ENCODE measurements around the gene TGFB2.

TGFB2 gene

GRCh38 chr1:218336328-218336727, 8.8 kb upstream of the TGFB2 start:
- no peak for DNase-seq

DNA sequence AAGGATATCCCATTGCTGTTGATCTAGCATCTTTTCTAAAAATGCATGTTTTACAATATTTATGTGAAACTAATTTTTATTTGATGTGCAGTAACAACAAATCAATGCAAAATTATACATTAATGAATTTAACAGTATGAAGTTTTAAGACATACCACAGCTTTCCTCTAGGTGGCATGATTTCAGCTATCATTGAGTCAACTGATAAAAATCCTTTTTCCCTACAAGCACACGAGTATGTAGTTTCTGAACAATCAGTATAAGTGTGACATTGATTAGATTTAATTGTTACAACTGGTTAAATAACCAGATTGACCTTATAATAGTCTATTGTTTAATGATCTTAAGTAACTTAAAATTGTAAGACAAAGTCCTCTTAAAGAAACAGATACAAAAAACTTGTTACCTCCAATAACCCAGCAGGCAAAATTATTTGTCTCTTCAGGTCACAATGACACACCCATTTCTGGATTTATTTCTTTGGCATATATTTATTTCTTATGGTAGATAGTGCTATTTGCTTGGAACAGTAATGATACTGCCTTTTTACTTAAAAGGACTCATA, 5.8 kb upstream of the TGFB2 start:
- no peak for DNase-seq

- DNase-seq, result no peak
These were observed 3.8 kb upstream of the TGFB2 start for GRCh38 chr1:218341325-218341724.

GRCh38 chr1:218342091-218342490, 3.0 kb upstream of the TGFB2 start:
- DNase-seq, result no peak

DNA sequence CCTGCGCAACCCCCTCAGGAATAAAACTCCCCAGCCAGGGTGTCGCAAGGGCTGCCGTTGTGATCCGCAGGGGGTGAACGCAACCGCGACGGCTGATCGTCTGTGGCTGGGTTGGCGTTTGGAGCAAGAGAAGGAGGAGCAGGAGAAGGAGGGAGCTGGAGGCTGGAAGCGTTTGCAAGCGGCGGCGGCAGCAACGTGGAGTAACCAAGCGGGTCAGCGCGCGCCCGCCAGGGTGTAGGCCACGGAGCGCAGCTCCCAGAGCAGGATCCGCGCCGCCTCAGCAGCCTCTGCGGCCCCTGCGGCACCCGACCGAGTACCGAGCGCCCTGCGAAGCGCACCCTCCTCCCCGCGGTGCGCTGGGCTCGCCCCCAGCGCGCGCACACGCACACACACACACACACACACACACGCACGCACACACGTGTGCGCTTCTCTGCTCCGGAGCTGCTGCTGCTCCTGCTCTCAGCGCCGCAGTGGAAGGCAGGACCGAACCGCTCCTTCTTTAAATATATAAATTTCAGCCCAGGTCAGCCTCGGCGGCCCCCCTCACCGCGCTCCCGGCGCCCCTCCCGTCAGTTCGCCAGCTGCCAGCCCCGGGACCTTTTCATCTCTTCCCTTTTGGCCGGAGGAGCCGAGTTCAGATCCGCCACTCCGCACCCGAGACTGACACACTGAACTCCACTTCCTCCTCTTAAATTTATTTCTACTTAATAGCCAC, 696 bp downstream of the TGFB2 start:
- peak; percentile 12 for DNase-seq

DNA sequence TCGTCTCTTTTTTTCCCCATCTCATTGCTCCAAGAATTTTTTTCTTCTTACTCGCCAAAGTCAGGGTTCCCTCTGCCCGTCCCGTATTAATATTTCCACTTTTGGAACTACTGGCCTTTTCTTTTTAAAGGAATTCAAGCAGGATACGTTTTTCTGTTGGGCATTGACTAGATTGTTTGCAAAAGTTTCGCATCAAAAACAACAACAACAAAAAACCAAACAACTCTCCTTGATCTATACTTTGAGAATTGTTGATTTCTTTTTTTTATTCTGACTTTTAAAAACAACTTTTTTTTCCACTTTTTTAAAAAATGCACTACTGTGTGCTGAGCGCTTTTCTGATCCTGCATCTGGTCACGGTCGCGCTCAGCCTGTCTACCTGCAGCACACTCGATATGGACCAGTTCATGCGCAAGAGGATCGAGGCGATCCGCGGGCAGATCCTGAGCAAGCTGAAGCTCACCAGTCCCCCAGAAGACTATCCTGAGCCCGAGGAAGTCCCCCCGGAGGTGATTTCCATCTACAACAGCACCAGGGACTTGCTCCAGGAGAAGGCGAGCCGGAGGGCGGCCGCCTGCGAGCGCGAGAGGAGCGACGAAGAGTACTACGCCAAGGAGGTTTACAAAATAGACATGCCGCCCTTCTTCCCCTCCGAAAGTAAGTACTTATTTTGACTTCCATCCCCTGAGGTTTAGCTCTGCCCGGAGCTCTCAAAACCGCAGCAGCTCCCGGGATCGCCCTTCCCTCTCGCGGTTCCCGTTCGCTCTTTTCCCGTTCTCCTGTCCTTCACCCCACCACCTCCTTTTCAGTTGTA, 1.5 kb downstream of the TGFB2 start:
- no peak for DNase-seq

DNA sequence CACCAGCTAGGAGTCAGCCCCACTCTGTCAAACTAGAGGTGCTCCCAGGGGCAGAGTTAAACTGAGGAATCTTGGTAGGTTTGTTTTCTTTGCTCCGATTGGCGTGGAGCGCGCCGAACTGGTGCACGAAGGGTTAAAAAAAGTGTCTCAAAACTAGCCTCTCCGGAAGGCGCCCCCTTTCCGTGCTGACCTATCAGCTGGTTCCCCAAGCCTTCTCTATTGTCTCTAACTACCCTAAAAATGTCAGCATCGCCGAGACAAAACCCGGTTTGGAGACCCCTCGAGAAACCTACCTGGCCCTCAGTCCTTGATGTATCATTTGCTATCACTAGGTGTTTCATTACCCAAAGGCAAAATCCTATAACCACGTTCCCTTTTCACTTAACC, 2.2 kb downstream of the TGFB2 start:
- DNase-seq, result no peak

DNA sequence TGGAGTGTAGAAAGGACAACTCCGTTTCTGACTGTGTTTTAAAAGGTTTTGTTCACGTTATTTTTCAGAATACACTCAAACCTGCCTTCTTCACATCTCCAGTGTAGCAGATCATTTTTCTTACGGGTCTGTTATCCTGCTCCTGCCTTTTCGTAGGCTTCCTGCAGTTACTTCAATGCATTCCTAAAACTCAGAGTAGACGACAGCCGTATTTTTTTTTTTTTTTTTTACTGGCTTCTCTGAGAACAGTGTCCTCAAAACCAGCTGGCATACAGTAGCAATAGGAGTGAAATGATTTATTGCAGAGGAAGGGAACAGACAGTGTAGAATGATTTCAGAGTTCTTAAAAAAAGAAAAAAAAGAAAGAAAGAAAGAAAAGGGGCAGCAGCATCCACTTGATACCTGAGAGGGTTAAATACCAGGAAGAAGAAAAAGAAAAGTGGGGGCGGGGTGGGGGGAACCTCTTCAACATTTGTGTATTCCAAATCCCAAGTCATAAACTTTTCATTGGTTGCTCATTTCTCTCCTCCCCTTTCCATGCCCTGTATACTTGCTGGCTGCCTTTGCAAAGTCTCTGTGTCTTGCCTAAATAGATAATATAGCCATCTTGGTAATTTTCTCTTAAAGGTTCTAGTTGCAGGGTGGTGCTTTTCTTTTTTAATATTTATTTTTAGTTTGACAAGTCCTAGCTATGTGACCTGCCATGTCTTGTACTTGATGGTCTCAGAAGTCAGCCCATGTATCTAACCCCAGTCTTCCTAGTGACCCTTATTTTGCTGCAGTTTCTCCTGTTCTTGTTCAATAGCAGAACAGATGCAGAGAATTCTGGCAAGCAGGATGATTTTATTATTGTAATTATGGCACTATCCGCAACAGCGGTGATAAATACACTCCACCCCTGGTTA, 2.8 kb downstream of the TGFB2 start:
- no peak for DNase-seq

GRCh38 chr1:218348628-218349071, 3.5 kb downstream of the TGFB2 start:
- no peak for DNase-seq

DNA sequence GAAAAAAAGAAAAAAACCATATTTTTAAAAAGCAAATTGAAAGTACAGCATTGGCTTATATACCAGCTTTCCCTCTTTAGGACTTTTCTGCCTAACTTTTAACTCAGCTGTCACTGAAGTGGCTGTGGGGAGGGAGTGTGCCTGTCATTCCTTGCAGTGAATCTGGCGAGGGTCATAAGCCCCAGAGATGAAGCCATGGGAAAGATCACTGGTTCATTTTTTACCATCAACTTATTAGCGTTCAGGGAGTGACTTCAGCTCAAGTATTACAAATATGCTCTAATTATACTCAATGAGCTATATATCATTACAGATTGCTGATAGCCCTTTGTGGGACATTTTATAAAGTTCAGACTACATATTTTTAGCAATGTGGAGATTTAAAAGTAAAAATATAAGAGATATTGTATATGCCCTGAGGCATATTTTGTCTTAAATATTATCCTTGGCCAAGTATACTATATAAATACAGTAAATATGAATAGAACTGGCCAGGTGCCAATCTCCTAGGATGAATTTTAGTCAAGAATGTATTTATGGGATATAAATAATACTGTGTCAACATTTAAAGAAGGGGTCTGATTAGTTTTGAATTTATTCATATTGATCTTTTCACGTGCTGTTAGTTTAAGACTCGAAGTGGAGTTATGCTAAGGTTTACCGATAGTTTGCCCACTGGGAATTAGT, 4.4 kb downstream of the TGFB2 start:
- no peak for DNase-seq

GRCh38 chr1:218350035-218350525, 4.9 kb downstream of the TGFB2 start:
- DNase-seq, result no peak

- no peak for DNase-seq
These were observed 5.7 kb downstream of the TGFB2 start for GRCh38 chr1:218350801-218351266.

- peak; percentile 23 for DNase-seq
These were observed 6.4 kb downstream of the TGFB2 start for GRCh38 chr1:218351391-218352074.

GRCh38 chr1:218352075-218352438, 6.9 kb downstream of the TGFB2 start:
- no peak for DNase-seq

- DNase-seq, result no peak
These were observed 8.5 kb downstream of the TGFB2 start for GRCh38 chr1:218353656-218354055.

DNA sequence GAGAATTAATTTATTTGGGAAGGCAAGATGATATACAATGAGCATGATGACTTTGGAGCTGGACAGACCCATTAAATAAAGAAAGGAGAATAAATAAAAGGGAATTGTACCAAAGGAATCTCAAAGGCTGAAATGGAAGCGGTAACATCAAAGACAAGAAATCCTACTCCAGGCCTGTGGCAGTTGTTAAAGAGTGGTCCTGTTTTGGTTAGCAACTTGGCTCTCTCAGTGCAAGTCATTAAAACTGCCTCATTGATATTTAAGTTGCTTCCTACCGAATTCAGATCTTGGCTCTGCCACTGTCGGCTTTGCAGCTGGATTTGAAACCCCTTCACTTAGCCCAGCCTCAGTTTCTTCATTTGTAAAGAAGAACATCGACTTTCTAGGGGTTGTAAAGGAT, 10.1 kb downstream of the TGFB2 start:
- DNase-seq, result no peak

GRCh38 chr1:218357211-218357892, 12.2 kb downstream of the TGFB2 start:
- DNase-seq, result no peak

DNA sequence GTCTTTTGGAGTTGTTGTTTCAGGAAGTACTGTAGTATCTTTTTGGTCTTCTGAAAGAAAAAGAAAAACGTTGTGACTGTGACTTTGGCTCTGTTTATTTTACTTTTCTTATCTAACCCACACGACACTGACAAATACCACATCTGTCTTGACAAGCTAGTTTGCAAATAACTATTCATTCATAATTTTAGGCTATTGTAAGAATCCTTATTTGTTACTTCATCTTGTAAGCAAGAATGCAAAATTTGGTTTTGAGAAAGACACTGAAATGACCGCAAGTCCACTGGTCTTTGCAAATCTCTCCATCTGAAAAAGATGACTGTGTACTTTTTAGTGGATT, 12.7 kb downstream of the TGFB2 start:
- no peak for DNase-seq

DNA sequence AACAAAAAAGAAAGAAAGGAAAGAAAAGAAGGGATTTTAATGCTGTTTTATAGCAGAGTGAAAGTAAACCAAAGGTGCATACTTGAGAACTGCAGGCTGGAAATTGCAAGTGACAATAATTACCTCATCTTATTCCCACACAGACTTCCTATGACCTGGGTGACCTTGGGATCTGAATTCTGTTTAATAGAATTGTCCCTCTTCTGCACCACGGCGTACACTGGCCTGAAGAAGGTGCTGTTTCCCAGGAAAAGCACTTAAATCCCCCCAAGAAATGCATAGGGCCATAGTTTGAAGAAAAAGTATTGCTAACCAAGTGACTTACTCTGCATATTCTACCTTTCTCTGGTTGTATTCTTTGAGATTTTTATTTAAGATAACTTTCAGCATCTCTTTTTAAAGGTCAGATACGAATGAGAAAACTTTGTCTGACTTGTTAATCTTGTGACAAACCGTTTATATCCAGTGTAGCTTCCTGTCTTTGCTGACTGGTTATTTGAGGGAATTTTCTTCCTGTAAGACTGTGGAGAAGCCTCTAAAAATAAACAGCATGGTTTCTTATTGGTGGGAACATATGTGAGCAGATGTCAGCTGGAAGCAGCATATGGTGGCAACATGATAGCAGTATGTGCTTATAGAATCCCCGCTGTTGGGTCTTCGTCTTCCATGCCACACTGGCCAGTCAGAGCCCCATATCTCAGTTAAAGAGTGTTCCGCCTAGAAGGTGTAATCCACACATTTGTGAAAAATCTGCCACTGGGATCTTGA, 16.3 kb downstream of the TGFB2 start:
- DNase-seq, result no peak

GRCh38 chr1:218362418-218363076, 17.4 kb downstream of the TGFB2 start:
- DNase-seq, result no peak
